H9 (cell line): ENCODE measurements around the gene DHRS7C. TPM values are rescaled to one million over a fixed set of nuclear protein-coding genes. Genes with fewer than 3 reads are reported as not detected.
A peak's percentile ranks its signal among the peaks of the same experiment; 100 is the strongest.

Source experiments
- DNase-seq: peaks from one replicate; pipeline ENCODE4 v3.0.0-alpha.2; 2017
- H2AFZ ChIP-seq: one replicate; pipeline ENCODE4 v1.6.1; 2013; ENCODE audit warnings: mild to moderate bottlenecking, low read length, control low read depth, moderate library complexity
- H2AK5ac ChIP-seq: 2 replicates; pipeline ENCODE4 v1.6.1; 2013; ENCODE audit warnings: low read length, control low read depth, mixed read lengths; ENCODE audit not compliant: insufficient read length
- H2BK120ac ChIP-seq: one replicate; pipeline ENCODE4 v1.6.1; 2013; ENCODE audit warnings: low read depth, mild to moderate bottlenecking, low read length, control low read depth, inconsistent platforms; ENCODE audit not compliant: poor library complexity, severe bottlenecking
- H2BK12ac ChIP-seq: 2 replicates; pipeline ENCODE4 v1.6.1; 2013; ENCODE audit warnings: low read length, control low read depth, mixed read lengths, low read depth; ENCODE audit not compliant: insufficient read length
- H2BK15ac ChIP-seq: 2 replicates; pipeline ENCODE4 v1.6.1; 2013; ENCODE audit warnings: low read depth, low read length, control low read depth
- H2BK20ac ChIP-seq: one replicate; pipeline ENCODE4 v1.6.1; 2013; ENCODE audit warnings: low read depth, mild to moderate bottlenecking, low read length, control low read depth, inconsistent platforms; ENCODE audit not compliant: poor library complexity, severe bottlenecking
- H2BK5ac ChIP-seq: 2 replicates; pipeline ENCODE4 v1.6.1; 2013; ENCODE audit warnings: low read length, control low read depth, mixed read lengths; ENCODE audit not compliant: insufficient read length
- H3K14ac ChIP-seq: 2 replicates; pipeline ENCODE4 v1.6.1; 2013; ENCODE audit warnings: low read length, control low read depth; ENCODE audit not compliant: insufficient read depth
- H3K18ac ChIP-seq: 2 replicates; pipeline ENCODE4 v1.6.1; 2013; ENCODE audit warnings: low read depth, mild to moderate bottlenecking, mixed read lengths, low read length, control low read depth; ENCODE audit not compliant: insufficient read length
- H3K23ac ChIP-seq: 2 replicates; pipeline ENCODE4 v1.6.1; 2013; ENCODE audit warnings: low read length, control low read depth, mixed read lengths, low read depth; ENCODE audit not compliant: insufficient read length
- H3K23me2 ChIP-seq: 2 replicates; pipeline ENCODE4 v1.6.1; 2013; ENCODE audit warnings: low read depth, mild to moderate bottlenecking, mixed read lengths, low read length, control low read depth; ENCODE audit not compliant: insufficient read length, poor library complexity, severe bottlenecking
- H3K27ac ChIP-seq: 2 replicates; pipeline ENCODE4 v1.5.1; 2013; ENCODE audit warnings: low read length, control low read depth, mixed read lengths, low read depth; ENCODE audit not compliant: insufficient read length
- H3K27me3 ChIP-seq: 2 replicates; pipeline ENCODE4 v1.6.1; 2013; ENCODE audit warnings: low read length, control low read depth, inconsistent platforms; ENCODE audit not compliant: insufficient read depth
- H3K4ac ChIP-seq: 2 replicates; pipeline ENCODE4 v1.6.1; 2013; ENCODE audit warnings: low read depth, mild to moderate bottlenecking, control low read depth, inconsistent platforms, low read length, moderate library complexity
- H3K4me1 ChIP-seq: 2 replicates; pipeline ENCODE4 v1.6.1; 2013; ENCODE audit warnings: low read length, control low read depth, inconsistent platforms; ENCODE audit not compliant: insufficient read depth
- H3K4me2 ChIP-seq: 2 replicates; pipeline ENCODE4 v1.6.1; 2013; ENCODE audit warnings: low read length, control low read depth, mixed read lengths; ENCODE audit not compliant: insufficient read length, insufficient read depth
- H3K56ac ChIP-seq: 2 replicates; pipeline ENCODE4 v1.6.1; 2013; ENCODE audit warnings: low read depth, mild to moderate bottlenecking, mixed read lengths, low read length, control low read depth; ENCODE audit not compliant: insufficient read length
- H3K79me1 ChIP-seq: 2 replicates; pipeline ENCODE4 v1.6.1; 2013; ENCODE audit warnings: low read depth, mild to moderate bottlenecking, moderate library complexity, low read length, control low read depth, inconsistent platforms; ENCODE audit not compliant: insufficient read depth, poor library complexity, severe bottlenecking
- H3K79me2 ChIP-seq: 2 replicates; pipeline ENCODE4 v1.6.1; 2013; ENCODE audit warnings: low read length, control low read depth, inconsistent platforms; ENCODE audit not compliant: insufficient read depth
- H3K9ac ChIP-seq: 2 replicates; pipeline ENCODE4 v1.6.1; 2013; ENCODE audit warnings: low read length, control low read depth, mixed read lengths; ENCODE audit not compliant: insufficient read length; ENCODE audit errors: extremely low read depth
- H3K9me3 ChIP-seq: one replicate; pipeline ENCODE4 v1.6.1; 2013; ENCODE audit warnings: low read depth, low read length, inconsistent platforms; ENCODE audit not compliant: control insufficient read depth
- H3T11ph ChIP-seq: one replicate; pipeline ENCODE4 v1.6.1; 2013; ENCODE audit warnings: mild to moderate bottlenecking, low read length, control low read depth, inconsistent platforms
- H4K20me1 ChIP-seq: one replicate; pipeline ENCODE4 v1.6.1; 2013; ENCODE audit not compliant: control insufficient read depth, insufficient read length, insufficient read depth
- H4K5ac ChIP-seq: 2 replicates; pipeline ENCODE4 v1.6.1; 2013; ENCODE audit warnings: low read depth, mild to moderate bottlenecking, mixed read lengths, low read length, control low read depth; ENCODE audit not compliant: insufficient read length
- H4K8ac ChIP-seq: replicated peaks from 2 replicates; pipeline ENCODE4 v1.6.1; 2013; ENCODE audit warnings: low read length, control low read depth, mixed read lengths, low read depth; ENCODE audit not compliant: insufficient read length
- H4K91ac ChIP-seq: 2 replicates; pipeline ENCODE4 v1.6.1; 2013; ENCODE audit warnings: low read depth, mild to moderate bottlenecking, moderate library complexity, mixed read lengths, low read length, control low read depth; ENCODE audit not compliant: insufficient read length
- H3K27ac Mint-ChIP-seq, 3 experiments: 2 replicates in 2 of 3; 3 replicates in 1 of 3; pipeline ENCODE4 v1.8.0; 2020 to 2021; ENCODE audit warnings: mixed read lengths in 3 of 3, mild to moderate bottlenecking in 1 of 3, moderate library complexity in 1 of 3
- H3K27me3 Mint-ChIP-seq: 2 replicates; pipeline ENCODE4 v1.8.0; 2021; ENCODE audit warnings: low read depth, mild to moderate bottlenecking, moderate library complexity, mixed read lengths
- H3K36me3 Mint-ChIP-seq, 3 experiments: 2 replicates in 2 of 3; 3 replicates in 1 of 3; pipeline ENCODE4 v1.8.0; 2020 to 2021; ENCODE audit warnings: low read depth in 3 of 3, mixed read lengths in 3 of 3; ENCODE audit not compliant: insufficient read depth in 1 of 3
- H3K4me1 Mint-ChIP-seq, 2 experiments: 2 replicates each; pipeline ENCODE4 v1.8.0; 2020; ENCODE audit warnings: mixed read lengths in 2 of 2
- H3K4me3 Mint-ChIP-seq, 2 experiments: 2 replicates in 1 of 2; 3 replicates in 1 of 2; pipeline ENCODE4 v1.8.0; 2020 to 2021; ENCODE audit warnings: mild to moderate bottlenecking in 2 of 2, mixed read lengths in 2 of 2, moderate library complexity in 1 of 2
- H3K9me3 Mint-ChIP-seq, 2 experiments: 2 replicates in 1 of 2; 3 replicates in 1 of 2; pipeline ENCODE4 v1.8.0; 2020; ENCODE audit warnings: mild to moderate bottlenecking in 2 of 2, mixed read lengths in 2 of 2, moderate library complexity in 1 of 2
- CTCF ChIP-seq: fragments of 200-600 bp; sonication (generic); conservative IDR thresholded peaks from 3 replicates; pipeline ENCODE4 v1.8.0; 2021; ENCODE audit warnings: antibody characterized with exemption, mild to moderate bottlenecking
- WGBS: extraction: QIAGEN DNeasy Blood & Tissue Kit; methylation state at CpG from one replicate; pipeline ENCODE4 v1.1.7; 2013; ENCODE audit warnings: missing lambda C conversion rate, low lambda C conversion rate, mixed read lengths; ENCODE audit not compliant: insufficient read length; ENCODE audit errors: extremely low coverage; 5-methylcytosine and 5-hydroxymethylcytosine counted together
- total RNA-seq: library from RNA; stranded (reverse); gene quantifications from 2 replicates; pipeline ENCODE4 v1.2.1, GENCODE V29; 2021

Gene DHRS7C
- total RNA-seq, 1 experiment from 2014 or later, result not detected

GRCh38 chr17:9833922-9834321 is 42.5 kb upstream of the DHRS7C start:
- no peak overlapping the region for H3K4me2 ChIP-seq
- TF ChIP-seq CTCF, result no peak
- DNase-seq, result peak; percentile 18
- H2BK15ac ChIP-seq, result no peak overlapping the region
- Mint-ChIP-seq H3K27ac (no peak overlapping the region), H3K4me1 (peaks cover 10 to 12% of the 10 kb centered on the region in 2 experiments), H3K9me3 (no peaks in the 10 kb centered on the region; a peak in 1 of 5 replicates), H3K27me3 (peaks cover 16% of the 10 kb centered on the region), H3K36me3 (no peaks in the 10 kb centered on the region; a peak in 1 of 7 replicates), H3K4me3 (no peak overlapping the region)
- no peak overlapping the region for H2AFZ ChIP-seq
- no peak overlapping the region for H2BK5ac ChIP-seq
- H3K4me1 ChIP-seq, result peaks cover 2% of the 10 kb centered on the region; the same call in 1 of the 2 replicates
- H3K14ac ChIP-seq, result no peak overlapping the region
- no peak overlapping the region for H3K9ac ChIP-seq
- H2AK5ac ChIP-seq, result no peak overlapping the region
- H4K20me1 ChIP-seq, result no peaks in the 10 kb centered on the region
- no peaks in the 10 kb centered on the region for H3K23me2 ChIP-seq
- no peak overlapping the region for H3K27ac ChIP-seq
- no peak overlapping the region for H3K56ac ChIP-seq
- H3K27me3 ChIP-seq, result no peaks in the 10 kb centered on the region
- no peak overlapping the region for H4K91ac ChIP-seq
- no peak overlapping the region for H4K8ac ChIP-seq
- H2BK20ac ChIP-seq, result no peak overlapping the region
- H2BK120ac ChIP-seq, result no peak overlapping the region
- H3K79me1 ChIP-seq, result no peaks in the 10 kb centered on the region
- H3K79me2 ChIP-seq, result no peaks in the 10 kb centered on the region
- no peak overlapping the region for H3K4ac ChIP-seq
- H3T11ph ChIP-seq, result no peak overlapping the region
- H3K18ac ChIP-seq, result no peak overlapping the region
- no peak overlapping the region for H3K23ac ChIP-seq
- no peak overlapping the region for H4K5ac ChIP-seq
- no peak overlapping the region for H2BK12ac ChIP-seq
- no peaks in the 10 kb centered on the region for H3K9me3 ChIP-seq
- WGBS, result no CpG with 5 or more reads among the region's 4 CpGs
